Tibial nerve (tissue), 4 donors: ENCODE results near the gene KMT5C. TPM values are rescaled to one million over a fixed set of nuclear protein-coding genes. Genes with fewer than 3 reads are reported as not detected.

Experiments
- DNase-seq, 2 donors: peaks; one replicate each; pipeline ENCODE4 v3.0.0-alpha.2; 2019; ENCODE audit warnings: low spot score in 2 of 2
- H3K27ac ChIP-seq, 4 donors: fragments of 200-600 bp; sonication (generic) in 3 of 4; one replicate each; pipeline ENCODE4 v1.5.1; 2017 to 2019; ENCODE audit warnings: mild to moderate bottlenecking in 1 of 4
- H3K27me3 ChIP-seq, 2 donors: fragments of 200-600 bp; sonication (generic) in 1 of 2; one replicate each; pipeline versions ENCODE4 v1.5.1 to v1.6.0; 2017 to 2019
- H3K36me3 ChIP-seq, 3 donors: fragments of 200-600 bp; sonication (generic); one replicate each; pipeline ENCODE4 v1.5.1; 2018 to 2019
- H3K4me1 ChIP-seq, 4 donors: fragments of 200-600 bp; sonication (generic) in 3 of 4; one replicate each; pipeline ENCODE4 v1.5.1; 2017 to 2019
- H3K4me3 ChIP-seq, 4 donors: fragments of 200-600 bp; sonication (generic) in 3 of 4; one replicate each; pipeline ENCODE4 v1.5.1; 2017 to 2019; ENCODE audit warnings: mild to moderate bottlenecking in 1 of 4, moderate library complexity in 1 of 4
- H3K9me3 ChIP-seq, 4 donors: fragments of 200-600 bp; sonication (generic) in 3 of 4; one replicate each; pipeline ENCODE4 v1.5.1; 2017 to 2019
- EP300 ChIP-seq, 2 donors: sonication (generic); formaldehyde crosslinking; IDR thresholded peaks; one replicate each; pipeline ENCODE4 v1.6.1; 2017; ENCODE audit warnings: antibody characterized with exemption in 2 of 2, mild to moderate bottlenecking in 1 of 2
- POLR2A ChIP-seq, 2 donors: fragments of 450-650 bp; IDR thresholded peaks; one replicate each; pipeline ENCODE4 v1.6.1; 2017; ENCODE audit warnings: antibody characterized with exemption in 2 of 2, mild to moderate bottlenecking in 2 of 2, moderate library complexity in 2 of 2
- WGBS, 2 donors: methylation state at CpG; one replicate each; pipeline ENCODE4 v1.1.5; 2018; 5-methylcytosine and 5-hydroxymethylcytosine counted together
- total RNA-seq, 4 donors: library from RNA; depleted of rRNA; stranded (reverse); fragments of >200 nt; gene quantifications; one replicate each; pipeline ENCODE4 v1.1.0, GENCODE V29; 2016
- TF ChIP-seq, protein P1 (sequence below), 5 experiments: fragments of 200-600 bp in 3 of 5; fragments of 450-650 bp in 2 of 5; sonication (generic) in 3 of 5; IDR thresholded peaks; one replicate each; pipeline ENCODE4 v1.5.1; 2016 to 2019; ENCODE audit warnings: antibody characterized with exemption in 5 of 5, mild to moderate bottlenecking in 3 of 5, moderate library complexity in 2 of 5

KMT5C gene
- total RNA-seq, 4 donors from 2014 or later = 30.6 to 50.0 (median 41.2) TPM

DNA sequence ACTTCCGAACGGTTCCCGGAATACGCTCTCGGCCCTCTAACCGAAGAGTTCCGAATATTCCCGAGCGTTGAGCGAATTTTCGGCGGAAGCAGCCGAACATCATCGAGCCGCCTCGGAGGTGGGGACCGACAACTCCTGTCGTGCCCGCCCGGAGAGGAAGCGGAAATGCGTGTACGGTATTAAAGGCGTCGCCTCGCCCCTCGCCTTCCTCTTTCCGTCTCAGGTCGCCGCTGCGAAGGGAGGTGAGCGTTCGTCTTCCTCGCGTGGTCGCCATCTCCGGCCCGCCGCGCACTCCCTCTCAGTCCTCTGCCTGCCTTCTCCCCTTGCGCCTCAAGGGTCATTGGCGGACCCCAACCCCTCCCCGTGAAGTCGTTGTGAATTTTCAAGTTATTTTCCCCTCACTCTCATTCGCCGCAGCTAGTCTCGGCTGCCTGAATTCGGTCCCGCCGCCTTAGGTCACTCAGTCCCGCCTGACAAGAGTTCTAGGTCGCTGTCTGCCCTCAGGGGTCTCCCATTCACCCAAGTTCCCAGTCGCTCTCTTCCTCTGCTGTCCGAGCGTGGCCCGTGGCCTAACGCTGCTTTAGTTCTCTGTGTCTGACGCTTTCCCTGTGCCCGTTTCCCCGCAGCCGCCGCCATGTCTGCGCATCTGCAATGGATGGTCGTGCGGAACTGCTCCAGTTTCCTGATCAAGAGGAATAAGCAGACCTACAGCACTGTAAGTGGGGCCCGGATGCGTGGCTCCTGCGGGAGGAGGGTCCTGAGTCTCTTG, 46.2 kb downstream of the KMT5C start, which contains the start of gene RPL28:
Gene RPL28, plus strand, starts transcription at position 209 of the 769 bp plus-strand sequence. Its CDS starts 426 bp downstream, at position 635.
- Histone ChIP-seq H3K36me3 (peaks cover 0 to 41% (median 12%) of the 10 kb centered on the region in 3 donors), H3K27ac (peak within 1 kb of the TSS; percentile 79 to 97 (median 92)), H3K4me1 (peaks cover 0 to 62% (median 37%) of the 10 kb centered on the region in 4 donors), H3K4me3 (peak within 1 kb of the TSS; percentile 69 to 95 (median 92)), H3K9me3 (no peaks in the 10 kb centered on the region), H3K27me3 (no peaks in the 10 kb centered on the region)
- peak; percentile 96 to 99 for DNase-seq
- WGBS, 2 donors = 0 to 1% methylated on average over 43 to 59 of the region's 68 CpGs
- TF ChIP-seq POLR2A (IDR thresholded peaks at IDR 0.05) = peak; percentile 96
- peak; percentile 88 to 100 for TF ChIP-seq EP300 (IDR thresholded peaks at IDR 0.05)
- TF ChIP-seq, protein P1, sequence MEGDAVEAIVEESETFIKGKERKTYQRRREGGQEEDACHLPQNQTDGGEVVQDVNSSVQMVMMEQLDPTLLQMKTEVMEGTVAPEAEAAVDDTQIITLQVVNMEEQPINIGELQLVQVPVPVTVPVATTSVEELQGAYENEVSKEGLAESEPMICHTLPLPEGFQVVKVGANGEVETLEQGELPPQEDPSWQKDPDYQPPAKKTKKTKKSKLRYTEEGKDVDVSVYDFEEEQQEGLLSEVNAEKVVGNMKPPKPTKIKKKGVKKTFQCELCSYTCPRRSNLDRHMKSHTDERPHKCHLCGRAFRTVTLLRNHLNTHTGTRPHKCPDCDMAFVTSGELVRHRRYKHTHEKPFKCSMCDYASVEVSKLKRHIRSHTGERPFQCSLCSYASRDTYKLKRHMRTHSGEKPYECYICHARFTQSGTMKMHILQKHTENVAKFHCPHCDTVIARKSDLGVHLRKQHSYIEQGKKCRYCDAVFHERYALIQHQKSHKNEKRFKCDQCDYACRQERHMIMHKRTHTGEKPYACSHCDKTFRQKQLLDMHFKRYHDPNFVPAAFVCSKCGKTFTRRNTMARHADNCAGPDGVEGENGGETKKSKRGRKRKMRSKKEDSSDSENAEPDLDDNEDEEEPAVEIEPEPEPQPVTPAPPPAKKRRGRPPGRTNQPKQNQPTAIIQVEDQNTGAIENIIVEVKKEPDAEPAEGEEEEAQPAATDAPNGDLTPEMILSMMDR (IDR thresholded peaks at IDR 0.05) = peak in 2 of 5 experiments; percentile 10 to 26

DNA sequence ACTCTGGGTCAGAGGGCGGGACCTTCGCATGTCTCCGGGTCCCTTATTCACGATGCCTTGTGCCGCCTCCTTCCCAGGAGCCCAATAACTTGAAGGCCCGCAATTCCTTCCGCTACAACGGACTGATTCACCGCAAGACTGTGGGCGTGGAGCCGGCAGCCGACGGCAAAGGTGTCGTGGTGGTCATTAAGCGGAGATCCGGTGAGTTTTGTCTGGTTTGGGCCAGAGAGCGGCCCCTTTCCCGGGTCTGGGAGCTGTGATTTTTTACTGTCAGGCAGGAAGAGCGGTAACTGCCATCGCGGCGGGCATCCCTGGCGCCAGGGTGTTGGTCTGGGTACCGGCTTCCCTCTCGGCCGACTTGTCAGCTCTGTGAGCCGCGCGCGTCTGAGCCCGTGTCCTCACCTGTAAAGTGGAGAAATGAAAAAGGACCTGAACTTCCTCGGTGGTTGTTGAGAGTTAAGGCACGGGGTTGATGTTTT, 46.9 kb downstream of the KMT5C start:
- peak overlapping the region; percentile 79 to 97 (median 92) for H3K27ac ChIP-seq
- peaks cover 0 to 68% (median 37%) of the 10 kb centered on the region in 4 donors for H3K4me1 ChIP-seq

GRCh38 chr19:55387736-55388497, 48.2 kb downstream of the KMT5C start:
- WGBS, 2 donors = 81% methylated on average over 15 to 20 of the region's 24 CpGs
- no peaks in the 10 kb centered on the region for H3K27me3 ChIP-seq
- H3K9me3 ChIP-seq = no peaks in the 10 kb centered on the region
- TF ChIP-seq EP300 (IDR thresholded peaks at IDR 0.05) (no peak), POLR2A (IDR thresholded peaks at IDR 0.05) (no peak)
- TF ChIP-seq, protein P1 (IDR thresholded peaks at IDR 0.05) = no peak
- no peak for DNase-seq
- peak overlapping the region in 3 of 4 donors; percentile 0 to 91 (median 69) for H3K4me3 ChIP-seq
- peaks cover 0 to 61% (median 12%) of the 10 kb centered on the region in 3 donors for H3K36me3 ChIP-seq
- H3K27ac ChIP-seq = peak overlapping the region in 1 of 4 donors; percentile 96
- H3K4me1 ChIP-seq = peaks cover 0 to 72% (median 37%) of the 10 kb centered on the region in 4 donors

More for the DNA sequence above, 46.9 kb downstream of the KMT5C start:
- 3 to 4% methylated on average over 18 to 32 of the region's 33 CpGs for WGBS, 2 donors
- Histone ChIP-seq H3K27me3 (no peaks in the 10 kb centered on the region), H3K36me3 (peaks cover 0 to 47% (median 12%) of the 10 kb centered on the region in 3 donors), H3K9me3 (no peaks in the 10 kb centered on the region), H3K4me3 (peak overlapping the region; percentile 69 to 95 (median 92))
- no peak for DNase-seq
- TF ChIP-seq EP300 (IDR thresholded peaks at IDR 0.05) = no peak
- TF ChIP-seq POLR2A (IDR thresholded peaks at IDR 0.05) = no peak
- TF ChIP-seq, protein P1 (IDR thresholded peaks at IDR 0.05) = no peak

- 75 to 79% methylated on average over 18 to 21 of the region's 21 CpGs for WGBS, 2 donors
These were observed 50.0 kb downstream of the KMT5C start for GRCh38 chr19:55389386-55390317.

More at GRCh38 chr19:55389386-55390317, 50.0 kb downstream of the KMT5C start:
- Histone ChIP-seq H3K4me1 (peaks cover 0 to 60% (median 30%) of the 10 kb centered on the region in 4 donors), H3K27ac (peak overlapping the region in 1 of 4 donors; percentile 11), H3K36me3 (peaks cover 0 to 62% (median 12%) of the 10 kb centered on the region in 3 donors), H3K4me3 (no peak overlapping the region), H3K9me3 (no peaks in the 10 kb centered on the region), H3K27me3 (no peaks in the 10 kb centered on the region)
- no peak for DNase-seq
- TF ChIP-seq POLR2A (IDR thresholded peaks at IDR 0.05) (no peak), EP300 (IDR thresholded peaks at IDR 0.05) (no peak)
- TF ChIP-seq, protein P1 (IDR thresholded peaks at IDR 0.05) = no peak
